Measurements from ENCODE around the gene BRDT.

GRCh38 chr1:92013923-92014322 lies 64.7 kb downstream of the BRDT start:
- no peak for TF ChIP-seq POLR2A (IDR thresholded peaks at IDR 0.05)
- TF ChIP-seq, protein P1, sequence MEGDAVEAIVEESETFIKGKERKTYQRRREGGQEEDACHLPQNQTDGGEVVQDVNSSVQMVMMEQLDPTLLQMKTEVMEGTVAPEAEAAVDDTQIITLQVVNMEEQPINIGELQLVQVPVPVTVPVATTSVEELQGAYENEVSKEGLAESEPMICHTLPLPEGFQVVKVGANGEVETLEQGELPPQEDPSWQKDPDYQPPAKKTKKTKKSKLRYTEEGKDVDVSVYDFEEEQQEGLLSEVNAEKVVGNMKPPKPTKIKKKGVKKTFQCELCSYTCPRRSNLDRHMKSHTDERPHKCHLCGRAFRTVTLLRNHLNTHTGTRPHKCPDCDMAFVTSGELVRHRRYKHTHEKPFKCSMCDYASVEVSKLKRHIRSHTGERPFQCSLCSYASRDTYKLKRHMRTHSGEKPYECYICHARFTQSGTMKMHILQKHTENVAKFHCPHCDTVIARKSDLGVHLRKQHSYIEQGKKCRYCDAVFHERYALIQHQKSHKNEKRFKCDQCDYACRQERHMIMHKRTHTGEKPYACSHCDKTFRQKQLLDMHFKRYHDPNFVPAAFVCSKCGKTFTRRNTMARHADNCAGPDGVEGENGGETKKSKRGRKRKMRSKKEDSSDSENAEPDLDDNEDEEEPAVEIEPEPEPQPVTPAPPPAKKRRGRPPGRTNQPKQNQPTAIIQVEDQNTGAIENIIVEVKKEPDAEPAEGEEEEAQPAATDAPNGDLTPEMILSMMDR (IDR thresholded peaks at IDR 0.05): no peak
- no peak for TF ChIP-seq EP300 (IDR thresholded peaks at IDR 0.05; ENCODE audit: low read depth)

All from transverse colon (tissue), 3 donors.